Measurements from ENCODE around the gene SOWAHB.

SOWAHB gene

DNA sequence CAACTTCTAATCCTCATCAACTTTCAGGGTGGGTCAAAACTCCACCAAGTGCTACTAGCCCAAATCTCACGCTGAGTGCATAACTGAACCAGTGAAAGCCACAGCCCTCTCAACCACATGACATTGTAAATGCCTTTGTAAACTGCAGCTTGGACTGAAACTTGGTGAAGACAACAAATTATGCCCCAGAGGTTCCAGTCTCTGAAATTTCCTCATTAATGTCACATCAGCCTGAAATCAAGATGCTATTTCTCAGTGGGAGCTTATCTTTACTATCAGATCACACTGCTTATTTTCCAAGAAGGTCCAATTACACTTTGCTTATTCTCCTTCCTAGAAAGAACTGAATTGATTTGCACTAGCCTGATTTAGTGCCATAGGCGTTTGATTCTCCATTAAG lies 46.6 kb downstream of the SOWAHB start:
- DNase-seq (ENCODE audit: low spot score): no peak

DNA sequence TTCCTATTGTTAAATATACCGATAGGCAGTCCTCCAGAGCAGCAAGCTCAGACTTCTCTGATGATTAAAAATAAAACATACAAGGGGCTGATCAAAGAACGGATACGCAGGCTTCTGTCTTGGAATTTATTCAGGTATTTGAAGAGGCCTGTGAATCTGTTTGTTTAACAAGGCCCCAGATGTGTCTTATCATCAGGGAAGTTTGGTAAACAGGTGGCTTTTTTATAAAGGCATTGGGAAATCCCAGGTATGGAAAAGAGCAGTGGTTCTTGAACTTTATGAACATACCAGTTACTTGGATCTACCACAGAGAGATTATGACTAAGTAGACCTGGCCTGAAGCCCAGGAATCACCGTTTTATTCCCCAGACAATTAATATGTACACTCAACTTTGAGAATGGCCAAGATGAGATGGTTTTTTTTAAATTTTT lies 47.9 kb downstream of the SOWAHB start:
- no peak for DNase-seq (ENCODE audit: low spot score)
